ENCODE data around the gene CCL25.
"Not testable (repeated sequence)": the region's sequence is repeated elsewhere in the genome, so short reads cannot be mapped to it uniquely, and the experiment has no call there.

The CCL25 gene, protein sequence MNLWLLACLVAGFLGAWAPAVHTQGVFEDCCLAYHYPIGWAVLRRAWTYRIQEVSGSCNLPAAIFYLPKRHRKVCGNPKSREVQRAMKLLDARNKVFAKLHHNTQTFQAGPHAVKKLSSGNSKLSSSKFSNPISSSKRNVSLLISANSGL

GRCh38 chr19:8052464-8052859, at the start of gene CCL25:
TSS of gene CCL25 (plus strand) at chr19:8052760. CDS start at chr19:8053050, 290 bp downstream.
- DNase-seq, result no peak

GRCh38 chr19:8004001-8004400, 48.6 kb upstream of the CCL25 start:
- no peak for DNase-seq

DNA sequence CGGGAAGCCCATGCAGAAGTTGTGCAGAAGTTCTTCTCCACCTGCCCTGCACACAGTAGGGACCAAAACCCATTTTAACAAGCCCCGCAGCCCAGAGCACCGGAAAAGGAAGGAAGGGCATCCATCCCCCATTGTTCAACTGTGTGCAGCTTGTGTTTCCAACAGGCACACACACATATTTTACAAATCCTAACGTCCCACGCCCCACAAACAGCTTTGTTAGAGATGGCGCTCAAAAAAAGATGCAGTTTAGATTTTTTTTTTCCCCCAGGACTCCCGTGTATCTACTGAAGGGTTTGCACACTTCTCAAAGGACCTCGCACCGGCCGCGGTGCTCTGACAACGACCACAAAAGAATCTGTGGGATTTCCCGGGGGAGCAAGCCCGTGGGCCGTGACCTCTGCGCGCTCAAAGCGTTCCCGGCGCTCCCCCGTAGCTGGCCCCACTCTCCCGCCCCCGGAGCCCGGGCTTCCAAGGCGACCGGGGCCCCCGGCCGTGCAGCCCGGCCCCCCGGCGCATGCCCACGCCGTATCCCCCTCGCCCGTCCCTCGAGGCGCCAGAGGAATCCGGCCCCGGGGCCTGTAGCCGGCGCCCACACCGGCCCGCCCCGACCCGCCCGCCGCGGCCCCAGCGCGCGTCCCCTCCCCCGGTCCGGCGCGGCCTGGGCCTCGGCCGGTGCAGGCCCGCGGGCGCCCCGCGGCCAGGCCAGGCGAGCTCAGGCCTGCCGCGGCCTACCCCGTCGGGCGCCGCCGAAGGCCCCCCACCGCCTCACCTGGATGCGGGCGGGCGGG, 47.6 kb upstream of the CCL25 start:
- DNase-seq, result no peak

DNA sequence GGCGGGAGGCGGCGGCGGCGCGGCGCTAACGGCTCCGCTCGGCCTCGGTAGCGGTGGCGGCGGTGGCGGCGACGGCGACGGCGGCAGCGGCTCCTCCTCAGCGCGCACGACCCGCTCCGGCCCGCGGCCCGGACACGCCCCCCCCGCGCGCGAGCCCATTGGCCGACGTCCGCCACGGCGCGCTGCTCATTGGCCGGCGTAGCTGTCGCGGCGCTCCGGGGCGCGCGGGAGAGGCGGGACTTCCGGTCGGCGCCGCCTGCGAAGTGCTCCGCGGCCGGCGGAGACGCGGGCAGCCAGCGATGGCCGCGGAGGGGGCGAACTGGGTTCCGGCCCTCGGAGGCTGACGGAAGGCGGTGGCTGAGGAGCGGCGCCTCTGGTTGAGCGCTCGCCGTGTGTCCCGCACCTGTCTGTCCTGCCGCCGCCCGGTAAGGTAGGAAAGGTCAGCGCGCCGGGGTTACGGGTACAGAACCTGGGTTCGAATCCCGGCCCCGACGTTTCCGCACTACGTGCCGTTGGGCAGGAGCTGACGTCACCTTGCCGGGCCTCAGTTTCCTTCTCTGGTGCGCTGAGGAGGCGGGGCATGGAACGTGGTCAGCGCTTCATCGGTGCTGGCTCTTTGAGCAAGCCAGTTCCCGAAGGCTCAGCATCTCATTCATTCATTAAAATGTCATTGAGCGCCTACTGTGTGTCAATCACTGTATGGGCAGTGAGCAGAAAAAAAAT, 46.9 kb upstream of the CCL25 start, which contains the start of gene ELAVL1:
ELAVL1 (minus strand) TSS at position 108 of the 723 bp plus-strand sequence. CDS start 13,826 bp downstream, outside the sequence.
- peak; percentile 78 for DNase-seq

DNA sequence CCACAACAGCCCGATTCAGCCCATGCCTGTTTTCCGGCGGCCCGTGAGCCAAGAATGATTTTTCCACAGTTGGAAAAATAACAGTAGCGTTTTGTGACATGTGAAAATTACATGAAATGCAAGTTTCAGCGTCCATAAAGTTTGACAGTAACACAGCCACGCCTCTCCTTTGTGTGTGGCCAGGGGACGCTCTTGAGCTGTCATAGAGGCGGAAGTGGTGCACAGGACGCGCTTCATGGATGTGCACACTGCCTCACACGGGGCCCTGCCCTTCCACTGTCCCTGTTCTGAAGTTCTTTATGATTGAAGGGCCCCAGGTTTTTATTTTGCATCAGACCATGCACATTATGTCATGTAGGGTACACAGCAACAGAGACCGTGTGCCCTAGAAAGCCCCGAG, 34.8 kb upstream of the CCL25 start:
- DNase-seq, result no peak

GRCh38 chr19:8020681-8021080, 31.9 kb upstream of the CCL25 start:
- DNase-seq, result no peak

DNA sequence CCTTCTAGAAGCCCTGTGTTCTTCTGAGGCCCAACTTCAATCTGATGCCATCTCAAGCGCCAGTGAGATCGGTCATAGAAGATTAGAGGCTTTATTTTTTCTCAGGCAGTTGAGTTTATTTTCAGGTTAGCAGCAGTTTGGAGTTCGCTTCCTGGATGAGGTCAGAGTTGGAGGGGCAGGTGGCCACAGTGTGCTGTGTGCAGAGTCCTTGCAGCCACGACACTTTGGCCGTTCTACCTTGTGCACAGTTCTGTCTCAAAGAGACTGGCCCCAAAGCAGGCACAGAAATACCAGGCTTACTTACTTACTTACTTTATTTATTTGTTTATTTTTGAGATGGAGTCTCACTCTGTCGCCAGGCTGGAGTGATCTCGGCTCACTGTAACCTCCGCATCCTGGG, 31.2 kb upstream of the CCL25 start:
- DNase-seq, result no peak

DNA sequence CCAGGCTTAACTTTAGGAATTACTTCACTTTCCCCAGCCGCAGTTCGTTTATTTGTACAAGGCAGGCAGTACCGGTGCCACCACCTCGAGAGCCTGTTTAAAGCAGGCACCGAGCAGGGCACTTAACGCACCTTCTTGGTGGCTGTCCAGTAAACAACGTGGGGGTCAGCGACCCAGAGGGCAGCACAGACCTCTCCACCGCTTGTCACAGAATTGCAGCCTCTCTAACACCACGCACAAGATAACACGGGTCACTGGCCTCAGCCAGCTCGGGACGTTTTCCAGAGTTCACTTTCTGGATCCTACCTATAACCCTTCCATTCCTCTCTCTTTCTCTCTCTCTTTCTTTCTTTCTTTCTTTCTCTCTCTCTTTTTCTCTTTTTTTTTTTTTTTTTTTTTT, 30.3 kb upstream of the CCL25 start:
- no peak for DNase-seq

DNA sequence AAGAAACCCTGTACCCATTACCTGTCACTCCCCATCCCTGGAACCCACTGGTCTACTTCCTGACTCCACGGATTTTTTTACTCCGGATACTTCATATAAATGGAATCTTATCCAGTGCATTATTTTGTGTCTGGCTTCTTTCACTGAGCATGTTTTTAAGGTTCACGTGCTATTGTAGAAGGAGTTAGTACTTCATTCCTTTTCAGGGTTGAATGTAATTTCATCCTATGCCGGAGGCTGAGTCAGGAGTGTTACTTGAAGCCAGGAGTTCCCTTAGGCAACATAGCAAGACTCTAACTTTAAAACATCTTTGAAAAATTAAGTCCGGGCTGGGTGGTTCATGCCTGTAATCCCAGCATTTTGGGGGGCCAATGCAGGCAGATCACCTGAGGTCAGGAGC, 29.2 kb upstream of the CCL25 start:
- no peak for DNase-seq

DNA sequence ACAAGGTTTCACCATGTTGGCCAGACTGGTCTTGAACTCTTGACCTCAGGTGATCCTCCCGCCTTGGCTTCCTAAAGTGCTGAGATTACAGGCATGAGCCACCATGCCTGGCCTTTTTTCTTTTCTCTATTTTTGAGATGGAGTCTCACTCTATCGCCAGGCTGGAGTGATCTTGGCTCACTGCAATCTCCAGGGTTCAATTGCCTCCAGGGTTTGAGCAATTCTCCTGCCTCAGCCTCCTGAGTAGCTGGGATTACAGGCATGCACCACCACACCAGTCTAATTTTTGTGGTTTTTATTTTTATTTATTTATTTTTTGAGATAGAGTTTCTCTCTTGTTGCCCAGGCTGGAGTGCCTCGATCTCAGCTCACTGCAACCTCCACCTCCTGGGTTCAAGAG, 28.3 kb upstream of the CCL25 start:
- not testable (repeated sequence) for DNase-seq

GRCh38 chr19:8025316-8025715, 27.2 kb upstream of the CCL25 start:
- no peak for DNase-seq

DNA sequence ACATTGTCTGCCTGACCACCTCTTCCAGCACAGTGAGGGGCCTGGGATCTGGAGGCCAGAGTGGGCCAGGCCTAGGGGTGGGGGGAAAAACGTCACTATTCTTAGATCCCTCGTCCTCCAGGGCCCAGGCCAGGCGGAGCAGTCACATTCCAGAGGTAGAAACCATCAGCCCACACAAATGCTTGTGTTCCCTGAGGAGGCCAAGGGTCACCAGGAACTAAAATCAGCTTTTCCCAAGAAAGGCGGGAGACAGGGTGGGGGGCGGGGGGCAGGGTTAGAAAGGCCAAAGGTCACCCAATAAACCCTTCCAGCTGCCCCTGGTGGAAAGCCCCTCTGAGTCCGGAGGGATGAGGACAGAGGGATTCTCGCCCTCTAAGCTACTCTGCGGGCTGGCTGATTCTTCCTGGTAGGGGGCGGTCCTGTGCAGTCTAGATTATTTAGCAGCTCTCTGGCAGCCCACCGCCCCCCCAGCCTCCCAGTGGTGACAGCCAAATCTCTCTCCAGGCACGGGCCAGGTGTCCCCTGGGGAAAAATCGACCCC, 23.5 kb upstream of the CCL25 start:
- DNase-seq, result no peak

- no peak for DNase-seq
Observed at GRCh38 chr19:8030960-8031359, 21.6 kb upstream of the CCL25 start.

GRCh38 chr19:8033287-8034177, 19.0 kb upstream of the CCL25 start:
- DNase-seq, result not testable (repeated sequence)

- DNase-seq, result no peak
Observed at GRCh38 chr19:8034178-8034525, 18.4 kb upstream of the CCL25 start.

DNA sequence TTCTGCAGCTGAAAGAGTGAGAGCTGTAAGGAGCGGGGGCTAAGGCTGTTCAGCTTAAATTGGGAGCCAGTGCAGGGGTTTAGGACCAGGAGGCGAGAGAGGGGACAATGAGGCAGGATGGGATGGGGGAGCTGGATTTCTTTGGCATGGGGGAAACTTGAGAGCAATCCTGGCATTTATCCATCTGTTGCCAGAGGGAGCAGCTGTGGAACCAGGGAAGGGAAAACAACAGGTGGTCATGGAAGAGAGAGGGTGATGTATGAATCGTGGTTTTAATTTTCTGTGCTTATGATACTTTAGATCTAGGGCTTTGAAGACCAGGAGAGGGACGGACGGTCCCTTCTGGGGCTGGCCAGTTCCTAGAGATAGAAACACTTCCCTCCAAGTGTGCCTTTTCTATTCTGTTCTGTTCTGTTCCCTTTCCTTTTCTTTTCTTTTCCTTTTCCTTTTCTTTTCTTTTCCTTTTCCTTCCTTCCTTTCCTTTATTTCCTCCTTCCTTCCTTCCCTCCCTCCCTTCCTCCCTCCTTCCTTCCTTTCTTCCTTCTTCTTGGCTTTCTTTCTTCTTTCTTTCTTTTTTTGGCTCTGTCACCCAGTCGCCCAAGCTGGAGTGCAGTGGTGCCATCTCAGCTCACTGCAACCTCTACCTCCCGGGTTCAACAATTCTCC, 16.0 kb upstream of the CCL25 start:
- DNase-seq, result peak; percentile 27

- no peak for DNase-seq
Observed at GRCh38 chr19:8038815-8039214, 13.7 kb upstream of the CCL25 start.

GRCh38 chr19:8039231-8039630, 13.3 kb upstream of the CCL25 start:
- DNase-seq, result no peak

DNA sequence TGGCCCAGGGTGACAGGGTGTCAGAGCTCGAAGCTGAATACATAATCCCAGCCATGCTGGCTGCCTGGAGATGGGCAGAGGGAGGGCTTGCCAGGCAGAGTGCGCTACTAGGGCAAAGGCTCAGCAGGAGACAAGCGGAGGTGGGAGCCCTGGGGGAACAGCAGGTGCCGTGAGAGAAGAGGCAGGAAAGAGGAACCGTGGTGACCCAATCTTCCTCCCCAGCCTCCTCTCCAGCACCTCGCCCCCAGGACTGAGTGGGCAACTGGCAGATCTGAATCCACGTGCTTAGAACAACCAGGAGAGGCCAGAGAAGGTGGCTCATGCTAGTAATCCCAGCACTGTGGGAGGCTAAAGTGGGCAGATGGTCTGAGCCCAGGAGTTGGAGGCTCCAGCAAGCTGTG, 11.0 kb upstream of the CCL25 start:
- DNase-seq, result no peak

DNA sequence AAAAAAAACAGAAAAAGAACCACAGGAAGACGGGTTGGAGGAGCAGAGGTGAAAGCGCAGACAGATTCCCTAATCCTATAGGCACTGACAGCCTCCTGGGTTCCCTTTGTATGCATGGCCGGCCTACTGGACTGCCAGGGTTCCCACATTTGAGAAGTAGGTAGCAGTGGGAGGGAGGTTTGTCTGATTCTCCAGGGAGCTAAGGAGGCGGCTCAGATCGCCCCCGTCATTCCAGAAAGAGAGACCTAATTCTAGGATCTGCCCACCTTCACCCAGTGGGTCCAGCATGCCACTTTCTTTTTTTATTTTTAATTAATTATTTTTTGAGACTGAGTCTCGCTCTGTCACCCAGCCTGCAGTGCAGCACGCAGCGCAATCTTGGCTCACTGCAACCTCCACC, 9.7 kb upstream of the CCL25 start:
- no peak for DNase-seq

DNA sequence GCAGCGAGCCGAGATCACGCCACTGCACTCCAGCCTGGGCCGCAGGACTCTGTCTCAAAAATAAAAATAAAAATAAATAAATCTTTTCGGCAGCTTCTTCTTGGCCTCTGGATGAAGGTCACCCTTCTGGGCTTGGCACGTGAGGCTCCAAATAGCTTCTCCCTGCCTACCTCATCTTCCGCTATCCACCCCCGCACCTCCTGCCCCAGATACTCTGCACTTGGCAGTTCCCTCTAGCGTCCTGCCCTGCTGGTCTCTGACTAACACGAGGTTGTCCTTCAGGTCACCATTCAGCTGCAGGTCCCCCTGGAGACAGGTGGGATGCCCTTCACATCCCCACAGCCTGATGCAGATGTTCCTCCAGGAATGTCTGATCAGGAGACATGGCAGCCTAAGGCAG, 8.5 kb upstream of the CCL25 start:
- no peak for DNase-seq

DNA sequence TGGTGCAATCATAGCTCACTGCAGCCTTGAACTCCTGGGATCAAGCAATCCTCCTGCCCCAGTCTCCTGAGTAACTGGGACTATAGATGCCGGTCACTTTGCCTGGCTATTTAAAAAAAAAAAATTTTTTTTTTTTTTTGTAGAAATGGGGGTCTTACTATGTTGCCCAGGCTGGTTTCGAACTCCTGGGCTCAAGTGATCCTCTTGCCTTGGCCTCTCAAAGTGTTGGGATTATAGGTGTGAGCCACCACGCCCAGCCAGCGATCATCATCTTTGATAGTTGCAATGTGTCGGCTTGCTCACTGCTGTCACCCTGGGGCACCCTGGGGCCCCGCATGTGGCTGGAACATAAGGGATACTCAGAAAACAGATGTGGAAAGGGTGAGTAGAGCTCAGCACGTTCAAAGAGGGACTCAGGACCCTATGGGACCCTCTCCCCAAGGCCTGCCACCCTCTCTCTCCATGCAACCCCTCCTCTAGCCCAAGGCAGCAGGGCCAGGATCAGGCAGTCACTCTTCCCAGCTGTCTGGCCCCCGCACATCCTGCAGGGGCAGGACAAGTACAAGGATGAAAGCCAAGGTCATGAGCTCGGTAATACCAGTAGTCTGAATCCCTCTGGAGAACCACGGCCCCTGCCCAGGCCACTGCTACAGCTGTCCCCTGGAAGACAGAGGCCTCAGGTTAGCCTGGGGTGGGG, 6.5 kb upstream of the CCL25 start:
- no peak for DNase-seq
